ENCODE results near the gene PIRT.

DNA sequence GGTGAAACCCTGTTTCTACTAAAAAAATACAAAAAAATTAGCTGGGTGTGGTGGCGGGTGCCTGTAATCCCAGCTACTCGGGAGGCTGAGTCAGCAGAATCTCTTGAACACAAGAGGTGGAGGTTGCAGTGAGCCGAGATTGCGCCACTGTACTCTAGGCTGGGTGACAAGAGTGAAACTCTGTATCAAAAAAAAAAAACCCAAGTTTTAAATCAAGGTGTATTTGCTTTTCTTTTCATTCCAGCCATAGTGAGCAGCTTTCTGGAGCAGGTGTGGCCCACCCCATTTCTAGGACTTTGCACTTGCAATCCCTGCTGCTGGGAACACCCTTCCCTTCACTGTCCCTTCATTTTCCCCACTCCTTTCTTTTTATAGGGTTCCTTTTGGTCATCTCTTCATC is 62.8 kb downstream of the PIRT start:
- TF ChIP-seq, protein P1, sequence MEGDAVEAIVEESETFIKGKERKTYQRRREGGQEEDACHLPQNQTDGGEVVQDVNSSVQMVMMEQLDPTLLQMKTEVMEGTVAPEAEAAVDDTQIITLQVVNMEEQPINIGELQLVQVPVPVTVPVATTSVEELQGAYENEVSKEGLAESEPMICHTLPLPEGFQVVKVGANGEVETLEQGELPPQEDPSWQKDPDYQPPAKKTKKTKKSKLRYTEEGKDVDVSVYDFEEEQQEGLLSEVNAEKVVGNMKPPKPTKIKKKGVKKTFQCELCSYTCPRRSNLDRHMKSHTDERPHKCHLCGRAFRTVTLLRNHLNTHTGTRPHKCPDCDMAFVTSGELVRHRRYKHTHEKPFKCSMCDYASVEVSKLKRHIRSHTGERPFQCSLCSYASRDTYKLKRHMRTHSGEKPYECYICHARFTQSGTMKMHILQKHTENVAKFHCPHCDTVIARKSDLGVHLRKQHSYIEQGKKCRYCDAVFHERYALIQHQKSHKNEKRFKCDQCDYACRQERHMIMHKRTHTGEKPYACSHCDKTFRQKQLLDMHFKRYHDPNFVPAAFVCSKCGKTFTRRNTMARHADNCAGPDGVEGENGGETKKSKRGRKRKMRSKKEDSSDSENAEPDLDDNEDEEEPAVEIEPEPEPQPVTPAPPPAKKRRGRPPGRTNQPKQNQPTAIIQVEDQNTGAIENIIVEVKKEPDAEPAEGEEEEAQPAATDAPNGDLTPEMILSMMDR (IDR thresholded peaks at IDR 0.05 in 8 of 11, conservative IDR thresholded peaks at IDR 0.05 in 3 of 11): no peak
- TF ChIP-seq POLR2A (IDR thresholded peaks at IDR 0.05) (no peak), POLR2AphosphoS5 (IDR thresholded peaks at IDR 0.05) (no peak)

All from spleen (tissue), 7 donors.